Breast epithelium (tissue), 3 donors: ENCODE results near the gene CEBPA.
A peak's percentile ranks its signal among the peaks of the same experiment; 100 is the strongest.

ENCODE experiments used
- CTCF ChIP-seq, 3 donors: fragments of 450-650 bp; IDR thresholded peaks; one replicate each; pipeline ENCODE4 v1.5.1; 2016 to 2017; ENCODE audit warnings: antibody characterized with exemption in 3 of 3, mild to moderate bottlenecking in 3 of 3, moderate library complexity in 3 of 3
- POLR2A ChIP-seq: fragments of 450-650 bp; IDR thresholded peaks from one replicate; pipeline ENCODE4 v1.6.1; 2016; ENCODE audit warnings: antibody characterized with exemption, mild to moderate bottlenecking, moderate library complexity
- POLR2AphosphoS5 ChIP-seq, 3 donors: sonication (generic); formaldehyde crosslinking; IDR thresholded peaks; one replicate each; pipeline ENCODE4 v1.6.1; 2017; ENCODE audit warnings: antibody characterized with exemption in 3 of 3

GRCh38 chr19:33301144-33301899 lies 1.0 kb downstream of the CEBPA start:
- TF ChIP-seq CTCF (IDR thresholded peaks at IDR 0.05) = no peak
- TF ChIP-seq POLR2A = no peak
- peak in 1 of 3 donors; percentile 12 for TF ChIP-seq POLR2AphosphoS5 (IDR thresholded peaks at IDR 0.05)
